HFFc6 (cell line): Measurements from ENCODE around the gene DDR2. TPM values are rescaled to one million over a fixed set of nuclear protein-coding genes. Genes with fewer than 3 reads are reported as not detected.

Experiments used
- DNase-seq: peaks from one replicate; pipeline ENCODE4 v3.0.0-alpha.2; 2018
- H3K27ac Mint-ChIP-seq: 2 replicates; pipeline ENCODE4 v1.8.0; 2020; ENCODE audit warnings: mild to moderate bottlenecking, mixed read lengths
- H3K27me3 Mint-ChIP-seq: 2 replicates; pipeline ENCODE4 v1.8.0; 2021; ENCODE audit warnings: mild to moderate bottlenecking, moderate library complexity, mixed read lengths; ENCODE audit not compliant: insufficient read depth
- H3K36me3 Mint-ChIP-seq: 2 replicates; pipeline ENCODE4 v1.8.0; 2021; ENCODE audit warnings: low read depth, mixed read lengths
- H3K4me1 Mint-ChIP-seq: 2 replicates; pipeline ENCODE4 v1.8.0; 2020; ENCODE audit warnings: low read depth, mixed read lengths
- H3K4me3 Mint-ChIP-seq: 2 replicates; pipeline ENCODE4 v1.8.0; 2020; ENCODE audit warnings: mild to moderate bottlenecking, moderate library complexity, mixed read lengths
- H3K9me3 Mint-ChIP-seq: 2 replicates; pipeline ENCODE4 v1.8.0; 2020; ENCODE audit warnings: mild to moderate bottlenecking, mixed read lengths
- total RNA-seq, 6 experiments: library from RNA; stranded (reverse); fragmentation: NEBNext Ultra II Directional; extraction: Animal tissue kit (Norgen Biotek cat#: 25700); gene quantifications; 2 replicates in 1 of 6; 3 replicates in 5 of 6; pipeline ENCODE4 v1.2.3, GENCODE V29; 2021
- TF ChIP-seq, protein P1 (sequence below): fragments of 200-600 bp; sonication (generic); IDR thresholded peaks from 2 replicates; pipeline ENCODE4 v1.5.0; 2021; ENCODE audit warnings: antibody characterized with exemption, mild to moderate bottlenecking

Gene DDR2
- total RNA-seq, 6 experiments from 2014 or later: 154 to 218 (median 187) TPM

DNA sequence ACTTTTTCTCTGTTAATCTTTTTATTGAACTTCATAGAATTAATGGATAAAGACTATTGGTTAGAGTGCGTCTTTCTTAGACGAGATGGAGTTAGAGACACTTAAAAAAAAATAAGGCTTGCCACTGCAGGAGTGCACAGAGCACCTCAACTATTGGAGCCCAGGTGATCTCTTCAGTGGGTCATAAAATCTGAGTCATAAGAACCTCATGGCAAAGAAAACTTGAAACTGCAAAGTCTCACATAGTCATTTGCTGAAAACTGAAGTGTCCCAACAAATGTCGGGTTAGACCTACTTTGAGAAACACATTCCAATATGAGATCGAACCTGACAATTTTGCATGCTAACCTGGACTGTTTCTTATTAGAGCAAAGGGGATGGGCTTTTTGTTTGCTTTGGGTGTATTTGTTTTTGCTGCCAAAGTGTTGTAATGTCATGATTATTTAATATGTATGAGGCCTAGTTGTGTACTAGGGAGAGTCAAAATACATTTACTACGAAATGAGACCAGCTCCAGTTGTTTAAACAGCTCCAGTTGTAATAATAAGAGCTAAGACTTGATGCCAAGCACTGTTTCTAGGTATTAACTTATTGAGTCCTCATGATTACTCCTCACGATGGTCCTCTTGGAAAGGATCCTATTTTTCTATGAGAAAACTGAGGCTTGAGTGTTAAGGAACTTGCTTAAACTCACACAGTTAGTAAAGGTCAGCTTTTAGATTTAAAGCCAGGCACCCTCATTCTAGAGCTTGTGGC is 65.1 kb downstream of the DDR2 start:
- peaks cover 24% of the 10 kb centered on the region for H3K4me1 Mint-ChIP-seq
- H3K36me3 Mint-ChIP-seq: peaks cover 21% of the 10 kb centered on the region
- H3K27me3 Mint-ChIP-seq: peaks cover 2% of the 10 kb centered on the region
- H3K4me3 Mint-ChIP-seq: no peak overlapping the region
- H3K9me3 Mint-ChIP-seq: no peaks in the 10 kb centered on the region
- peak overlapping the region; percentile 78 for H3K27ac Mint-ChIP-seq
- TF ChIP-seq, protein P1, sequence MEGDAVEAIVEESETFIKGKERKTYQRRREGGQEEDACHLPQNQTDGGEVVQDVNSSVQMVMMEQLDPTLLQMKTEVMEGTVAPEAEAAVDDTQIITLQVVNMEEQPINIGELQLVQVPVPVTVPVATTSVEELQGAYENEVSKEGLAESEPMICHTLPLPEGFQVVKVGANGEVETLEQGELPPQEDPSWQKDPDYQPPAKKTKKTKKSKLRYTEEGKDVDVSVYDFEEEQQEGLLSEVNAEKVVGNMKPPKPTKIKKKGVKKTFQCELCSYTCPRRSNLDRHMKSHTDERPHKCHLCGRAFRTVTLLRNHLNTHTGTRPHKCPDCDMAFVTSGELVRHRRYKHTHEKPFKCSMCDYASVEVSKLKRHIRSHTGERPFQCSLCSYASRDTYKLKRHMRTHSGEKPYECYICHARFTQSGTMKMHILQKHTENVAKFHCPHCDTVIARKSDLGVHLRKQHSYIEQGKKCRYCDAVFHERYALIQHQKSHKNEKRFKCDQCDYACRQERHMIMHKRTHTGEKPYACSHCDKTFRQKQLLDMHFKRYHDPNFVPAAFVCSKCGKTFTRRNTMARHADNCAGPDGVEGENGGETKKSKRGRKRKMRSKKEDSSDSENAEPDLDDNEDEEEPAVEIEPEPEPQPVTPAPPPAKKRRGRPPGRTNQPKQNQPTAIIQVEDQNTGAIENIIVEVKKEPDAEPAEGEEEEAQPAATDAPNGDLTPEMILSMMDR: no peak
- DNase-seq: no peak

DNA sequence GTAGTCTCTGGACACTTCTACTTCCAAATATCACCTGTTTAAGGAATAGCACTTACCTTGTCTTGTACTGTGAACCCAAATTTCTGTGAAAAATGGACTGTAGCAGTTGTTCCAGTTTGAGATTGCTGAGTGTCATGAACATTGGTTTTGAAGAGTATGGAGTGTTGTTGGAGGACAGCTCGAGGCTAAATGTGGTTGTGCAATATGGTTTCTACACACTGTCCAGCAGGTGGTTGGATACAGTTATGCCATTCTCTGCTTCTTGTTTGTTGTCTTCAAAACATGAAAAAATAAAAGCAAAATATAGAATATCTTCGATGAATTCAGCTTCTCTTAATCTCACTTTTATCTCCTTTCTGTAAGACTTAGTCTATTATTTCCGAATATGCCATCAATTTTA is 67.1 kb downstream of the DDR2 start:
- no peak for DNase-seq
- Mint-ChIP-seq H3K4me1 (peaks cover 3% of the 10 kb centered on the region), H3K4me3 (no peak overlapping the region)

DNA sequence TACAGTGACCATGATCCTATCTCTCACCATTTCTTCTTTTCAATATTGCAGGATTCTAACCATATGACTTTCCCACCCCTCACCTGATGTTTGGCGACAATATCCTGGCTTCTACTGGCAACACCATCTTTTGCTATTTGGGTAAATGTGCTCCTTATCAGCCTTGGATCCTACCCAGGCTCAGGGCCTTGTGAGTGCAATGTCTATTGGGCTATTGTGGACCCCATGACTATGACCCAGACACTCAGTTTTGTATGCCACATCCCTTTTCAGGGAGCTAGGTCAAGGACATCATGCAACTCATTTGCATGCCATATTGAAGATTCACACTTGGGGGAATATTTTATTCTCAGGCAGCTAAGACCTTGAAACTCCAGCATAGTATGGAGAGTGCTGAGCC is 67.9 kb downstream of the DDR2 start:
- no peaks in the 10 kb centered on the region for H3K4me1 Mint-ChIP-seq

More for the DNA sequence above, 67.1 kb downstream of the DDR2 start:
- TF ChIP-seq, protein P1: 0 out of 2 replicates have a peak, but pooled peaks have one; percentile 15
- Mint-ChIP-seq H3K36me3 (peaks cover 2% of the 10 kb centered on the region), H3K27ac (no peak overlapping the region), H3K9me3 (no peaks in the 10 kb centered on the region), H3K27me3 (no peaks in the 10 kb centered on the region; the same call in none of the 2 replicates)

DNA sequence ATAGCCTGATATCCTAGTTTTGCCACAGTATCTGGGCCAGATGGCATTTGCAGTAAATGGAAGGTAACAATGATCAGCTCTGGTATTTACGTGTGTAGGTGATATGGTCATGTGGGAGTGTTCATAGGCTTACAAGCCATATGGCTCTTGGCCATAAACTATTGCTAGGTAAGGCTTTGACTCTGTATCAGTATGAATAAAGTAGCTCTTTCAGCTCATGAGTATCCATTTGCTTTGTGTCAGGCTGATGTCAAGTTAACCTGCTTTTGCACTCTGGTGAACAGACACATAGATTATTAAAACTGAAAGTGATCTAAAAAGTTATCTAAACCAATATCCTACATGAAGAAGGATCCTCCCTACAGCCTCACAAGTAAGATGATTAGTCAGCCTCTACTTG is 69.0 kb downstream of the DDR2 start:
- Mint-ChIP-seq H3K36me3 (peaks cover 7% of the 10 kb centered on the region), H3K9me3 (no peaks in the 10 kb centered on the region), H3K27me3 (no peaks in the 10 kb centered on the region; the same call in none of the 2 replicates)

More for the DNA sequence above, 67.9 kb downstream of the DDR2 start:
- Mint-ChIP-seq H3K4me3 (no peak overlapping the region), H3K27me3 (no peaks in the 10 kb centered on the region; the same call in none of the 2 replicates), H3K36me3 (no peaks in the 10 kb centered on the region; the same call in 1 of the 2 replicates), H3K27ac (no peak overlapping the region), H3K9me3 (no peaks in the 10 kb centered on the region)
- TF ChIP-seq, protein P1: no peak
- DNase-seq: no peak

DNA sequence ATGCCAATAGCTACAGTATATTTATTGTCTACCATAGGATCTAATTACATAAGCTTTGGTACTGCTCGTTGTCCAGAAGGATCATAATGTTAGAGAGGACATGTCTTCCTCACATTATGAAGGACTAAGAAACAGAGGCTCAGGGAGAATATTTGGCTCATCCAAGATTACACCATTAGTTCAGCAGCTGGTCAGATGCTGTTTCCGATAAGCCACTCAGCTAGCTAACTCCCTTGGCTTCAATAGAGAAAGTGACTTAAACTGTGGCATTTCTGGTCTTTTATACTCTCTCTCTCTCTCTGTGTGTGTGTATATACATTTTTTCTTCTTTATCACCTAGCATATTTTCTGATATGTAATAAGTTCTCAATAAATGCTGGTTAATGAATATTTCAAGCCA is 70.4 kb downstream of the DDR2 start:
- no peak overlapping the region for H3K27ac Mint-ChIP-seq
- no peak overlapping the region for H3K4me3 Mint-ChIP-seq
- no peaks in the 10 kb centered on the region; the same call in none of the 2 replicates for H3K27me3 Mint-ChIP-seq
- no peak for DNase-seq
- TF ChIP-seq, protein P1: no peak
- H3K4me1 Mint-ChIP-seq: peaks cover 22% of the 10 kb centered on the region
- H3K9me3 Mint-ChIP-seq: no peaks in the 10 kb centered on the region
- H3K36me3 Mint-ChIP-seq: peaks cover 21% of the 10 kb centered on the region

More for the DNA sequence above, 69.0 kb downstream of the DDR2 start:
- H3K4me1 Mint-ChIP-seq: peaks cover 9% of the 10 kb centered on the region
- TF ChIP-seq, protein P1: no peak
- no peak for DNase-seq
- no peak overlapping the region for H3K27ac Mint-ChIP-seq
- H3K4me3 Mint-ChIP-seq: no peak overlapping the region
